NCI-H1694 (cell line): ENCODE measurements around the gene RNF8.
"Not testable (repeated sequence)": the region's sequence is repeated elsewhere in the genome, so short reads cannot be mapped to it uniquely, and the experiment has no call there.

Source experiments
- DNase-seq: peaks from one replicate; lab custom pipeline; 2025; lab: John Stamatoyannopoulos, UW

The RNF8 gene, protein sequence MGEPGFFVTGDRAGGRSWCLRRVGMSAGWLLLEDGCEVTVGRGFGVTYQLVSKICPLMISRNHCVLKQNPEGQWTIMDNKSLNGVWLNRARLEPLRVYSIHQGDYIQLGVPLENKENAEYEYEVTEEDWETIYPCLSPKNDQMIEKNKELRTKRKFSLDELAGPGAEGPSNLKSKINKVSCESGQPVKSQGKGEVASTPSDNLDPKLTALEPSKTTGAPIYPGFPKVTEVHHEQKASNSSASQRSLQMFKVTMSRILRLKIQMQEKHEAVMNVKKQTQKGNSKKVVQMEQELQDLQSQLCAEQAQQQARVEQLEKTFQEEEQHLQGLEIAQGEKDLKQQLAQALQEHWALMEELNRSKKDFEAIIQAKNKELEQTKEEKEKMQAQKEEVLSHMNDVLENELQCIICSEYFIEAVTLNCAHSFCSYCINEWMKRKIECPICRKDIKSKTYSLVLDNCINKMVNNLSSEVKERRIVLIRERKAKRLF

DNA sequence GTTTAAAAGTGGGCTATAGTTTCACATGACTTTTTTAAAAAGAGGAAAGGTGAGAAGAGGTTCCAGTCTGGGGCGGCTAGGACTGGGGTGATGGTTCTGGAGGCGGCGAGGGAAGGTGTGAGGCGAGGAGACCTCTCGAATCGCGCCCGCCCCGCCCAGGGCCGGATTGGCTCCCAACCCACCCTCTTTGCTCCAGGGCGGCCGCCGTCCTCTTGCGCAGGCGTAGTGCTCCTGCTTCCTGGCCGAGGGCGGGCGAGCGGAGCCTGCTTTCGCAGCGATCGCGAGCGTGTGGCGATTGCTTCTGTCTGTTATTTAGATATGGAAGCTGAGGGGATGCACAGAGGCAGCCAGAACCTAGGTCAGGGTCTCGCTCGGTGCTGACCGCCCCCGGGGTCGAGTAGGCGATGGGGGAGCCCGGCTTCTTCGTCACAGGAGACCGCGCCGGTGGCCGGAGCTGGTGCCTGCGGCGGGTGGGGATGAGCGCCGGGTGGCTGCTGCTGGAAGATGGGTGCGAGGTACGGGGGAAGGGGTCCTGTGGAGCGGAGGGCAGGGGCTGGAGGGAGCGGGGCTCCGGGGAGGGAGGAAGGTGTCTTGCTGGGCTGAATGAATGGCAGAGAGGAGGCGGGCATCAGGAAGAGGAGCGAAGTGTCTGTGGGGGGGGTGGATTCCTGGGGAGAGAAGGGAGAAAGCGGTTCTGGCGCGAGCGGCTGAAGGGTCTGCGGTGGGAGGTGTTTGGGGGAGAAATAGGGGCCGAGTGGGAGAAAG is at the start of gene RNF8:
Gene RNF8 (plus strand): TSS at position 223 of the 765 bp plus-strand sequence. CDS start 182 bp downstream, at position 405.
- peak; percentile 56 for DNase-seq

DNA sequence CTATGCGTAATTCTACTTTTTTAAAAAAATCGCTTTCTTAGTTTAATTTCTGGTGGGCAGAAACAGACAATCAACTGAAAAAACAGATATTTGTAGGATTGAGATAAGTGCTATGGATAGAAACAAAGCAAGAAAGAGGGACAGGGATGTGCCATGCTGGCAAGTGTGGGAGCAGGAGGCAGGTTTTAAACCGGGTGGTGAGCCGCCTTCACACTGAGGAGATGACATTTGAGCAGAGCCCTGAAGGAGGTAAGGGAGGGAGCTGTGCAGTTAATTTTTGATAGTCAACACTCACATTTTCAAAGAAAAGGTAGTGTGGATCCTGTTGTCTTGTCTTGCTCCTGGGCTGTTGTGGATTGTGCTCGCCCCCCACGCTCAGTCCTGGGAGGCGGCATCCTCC is 49.0 kb upstream of the RNF8 start:
- DNase-seq = no peak

DNA sequence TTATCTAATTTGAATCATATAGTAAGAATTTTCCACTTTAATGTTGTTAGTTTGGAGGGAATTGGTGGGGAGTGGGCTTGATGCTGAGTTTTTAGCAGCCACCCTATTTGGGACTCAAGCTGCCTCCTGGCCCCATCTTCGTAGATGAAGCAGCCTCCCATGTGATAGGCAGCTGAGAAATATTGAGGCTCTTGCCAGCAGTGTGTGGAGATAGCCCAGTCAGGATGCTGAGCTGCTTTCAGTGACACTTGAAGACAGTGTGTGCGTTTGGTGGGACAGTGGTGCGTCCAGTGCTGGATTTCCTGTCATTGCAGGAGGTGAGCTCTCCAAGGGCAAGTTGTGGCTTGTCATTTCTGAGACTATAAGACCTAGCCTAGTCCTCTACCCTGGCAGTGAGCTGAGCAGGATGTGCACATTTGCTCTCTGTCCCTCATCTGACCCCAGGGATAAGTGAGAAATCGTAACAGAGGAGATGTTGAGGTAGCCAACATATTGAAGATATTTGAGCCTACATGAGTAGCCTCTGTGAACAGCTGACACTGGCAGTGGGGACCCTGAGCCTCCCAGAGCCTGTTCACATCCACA is 47.9 kb upstream of the RNF8 start:
- DNase-seq = no peak

DNA sequence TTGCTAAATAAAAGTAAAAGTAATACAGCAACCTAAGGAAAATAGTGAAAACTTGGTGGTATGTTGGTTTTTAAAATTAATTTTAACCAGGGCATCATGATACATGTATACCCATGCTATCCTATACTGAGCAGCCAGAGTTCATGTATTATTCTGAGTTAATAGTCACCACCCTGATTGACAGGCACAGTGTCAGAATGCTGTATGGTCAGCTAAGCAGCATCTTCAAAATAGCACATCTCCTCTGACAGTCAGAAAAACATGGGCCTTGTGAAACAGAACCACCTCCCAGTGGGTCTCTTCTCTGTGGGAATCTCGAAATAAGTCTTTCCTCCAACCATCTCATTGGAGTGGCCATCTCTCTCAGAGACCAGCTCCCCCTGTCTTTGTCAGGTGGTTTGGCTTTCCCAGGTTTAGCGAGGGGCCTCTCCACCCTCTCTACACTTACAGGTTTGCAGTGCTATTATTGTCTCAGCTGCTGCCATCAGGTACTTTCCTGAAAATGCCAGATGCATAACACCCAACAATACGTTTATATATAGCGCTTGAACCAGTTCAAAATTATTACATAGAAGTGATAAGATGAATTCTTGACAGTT is 47.1 kb upstream of the RNF8 start:
- DNase-seq = no peak

DNA sequence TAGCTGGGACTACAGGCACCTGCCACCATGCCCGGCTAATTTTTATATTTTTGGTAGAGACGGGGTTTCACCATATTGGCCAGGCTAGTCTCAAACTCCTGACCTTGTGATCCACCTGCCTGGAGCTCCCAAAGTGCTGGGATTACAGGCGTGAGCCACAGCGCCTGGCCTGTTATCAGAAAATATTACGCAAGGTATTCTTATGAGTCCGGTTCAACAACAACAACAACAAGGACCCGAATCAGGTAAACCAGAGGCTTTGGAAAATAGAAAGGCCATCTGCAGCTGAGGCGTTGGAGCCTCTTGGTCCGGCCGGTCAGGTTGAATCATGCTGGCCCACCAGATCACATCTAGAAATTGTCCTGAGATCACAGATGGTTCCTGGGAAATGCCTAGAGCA is 46.3 kb upstream of the RNF8 start:
- not testable (repeated sequence) for DNase-seq

DNA sequence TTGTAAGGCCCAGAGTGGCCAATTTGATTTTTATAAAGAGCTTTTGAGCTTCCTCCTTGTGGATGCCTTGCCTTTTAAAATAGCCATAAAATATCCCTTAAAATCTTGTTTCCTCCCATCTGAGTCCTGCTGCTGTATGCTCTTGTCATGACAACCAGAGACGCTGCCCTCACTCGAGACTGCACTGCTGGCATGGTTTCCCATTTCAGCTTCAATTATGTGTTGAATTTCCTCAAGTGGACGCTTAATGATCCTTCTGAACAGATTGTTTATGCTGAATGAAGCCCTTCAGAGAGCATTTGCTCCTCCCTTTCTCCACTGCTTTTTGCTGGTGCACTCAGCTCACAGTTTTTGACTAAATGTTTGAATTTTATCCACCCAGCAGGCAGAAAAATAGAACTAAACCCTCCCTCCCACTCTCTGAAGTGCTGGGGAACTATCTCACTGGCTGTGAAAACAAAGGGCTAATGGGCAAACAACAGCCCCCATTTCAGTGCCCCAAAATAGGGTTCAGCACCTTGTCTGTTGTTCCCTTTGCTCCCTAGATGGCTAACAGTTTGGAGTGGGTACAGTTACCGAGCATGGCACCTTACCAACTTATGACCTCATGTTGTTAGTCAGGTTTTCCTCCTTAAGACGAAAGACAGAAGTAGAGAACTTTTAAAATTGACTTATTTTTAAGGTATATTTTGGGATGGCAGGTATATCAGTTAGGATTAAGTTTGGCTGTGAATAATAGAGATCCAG is 45.5 kb upstream of the RNF8 start:
- peak; percentile 67 for DNase-seq

DNA sequence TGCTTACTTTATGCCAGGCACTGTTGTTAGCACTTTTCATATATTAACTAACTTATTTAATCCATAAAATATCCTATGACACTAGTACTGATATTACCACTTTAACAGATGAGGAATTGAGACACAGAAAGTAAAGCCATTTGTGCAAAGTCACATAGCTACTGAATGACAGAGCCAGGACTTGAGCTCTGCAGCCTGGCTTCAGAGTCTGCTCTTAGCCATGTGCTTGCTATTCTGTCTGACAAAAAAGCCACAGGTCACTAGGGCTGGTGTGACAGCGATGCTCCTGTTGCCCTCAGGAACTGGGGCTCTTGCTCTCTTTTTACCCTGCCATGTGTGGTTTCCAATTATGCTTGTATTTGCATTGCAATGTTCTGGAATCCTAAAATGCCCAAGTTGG is 44.7 kb upstream of the RNF8 start:
- DNase-seq = no peak

DNA sequence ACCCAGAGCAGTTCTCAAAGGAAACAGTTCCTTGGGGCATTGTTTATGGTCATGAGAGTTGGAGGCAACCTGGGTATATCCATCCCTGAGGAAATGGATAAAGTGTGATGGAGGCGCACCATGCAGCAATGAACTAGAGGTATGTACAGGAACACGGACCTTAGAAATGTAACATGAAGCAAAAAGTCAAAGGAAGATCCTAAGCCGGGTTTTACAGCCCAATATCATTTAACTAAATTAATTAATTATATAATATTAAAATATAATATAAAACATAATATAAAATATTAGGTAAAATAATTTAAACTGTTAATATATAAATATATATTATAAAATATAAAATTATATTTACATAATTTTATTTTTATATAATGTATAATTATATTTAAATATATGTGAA is 44.1 kb upstream of the RNF8 start:
- DNase-seq = no peak

DNA sequence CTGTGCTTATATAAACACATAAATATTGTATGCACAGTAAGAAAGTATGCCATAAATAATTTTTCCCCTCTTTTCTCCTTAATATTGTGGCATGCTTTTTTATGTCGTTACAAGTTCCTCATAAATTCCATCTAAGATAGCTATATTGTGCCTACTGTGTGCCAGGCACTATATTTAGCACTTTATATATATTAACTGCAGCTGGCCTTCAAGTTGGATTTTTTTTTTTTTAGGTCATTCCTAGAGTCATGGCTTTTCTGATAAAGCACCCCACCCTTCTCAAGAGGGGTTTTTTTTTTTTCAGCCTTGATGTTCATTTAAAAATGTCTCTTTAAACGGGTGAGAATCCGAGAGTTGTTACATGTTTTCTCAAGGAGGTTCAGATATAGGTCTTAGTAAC is 42.8 kb upstream of the RNF8 start:
- DNase-seq = no peak

DNA sequence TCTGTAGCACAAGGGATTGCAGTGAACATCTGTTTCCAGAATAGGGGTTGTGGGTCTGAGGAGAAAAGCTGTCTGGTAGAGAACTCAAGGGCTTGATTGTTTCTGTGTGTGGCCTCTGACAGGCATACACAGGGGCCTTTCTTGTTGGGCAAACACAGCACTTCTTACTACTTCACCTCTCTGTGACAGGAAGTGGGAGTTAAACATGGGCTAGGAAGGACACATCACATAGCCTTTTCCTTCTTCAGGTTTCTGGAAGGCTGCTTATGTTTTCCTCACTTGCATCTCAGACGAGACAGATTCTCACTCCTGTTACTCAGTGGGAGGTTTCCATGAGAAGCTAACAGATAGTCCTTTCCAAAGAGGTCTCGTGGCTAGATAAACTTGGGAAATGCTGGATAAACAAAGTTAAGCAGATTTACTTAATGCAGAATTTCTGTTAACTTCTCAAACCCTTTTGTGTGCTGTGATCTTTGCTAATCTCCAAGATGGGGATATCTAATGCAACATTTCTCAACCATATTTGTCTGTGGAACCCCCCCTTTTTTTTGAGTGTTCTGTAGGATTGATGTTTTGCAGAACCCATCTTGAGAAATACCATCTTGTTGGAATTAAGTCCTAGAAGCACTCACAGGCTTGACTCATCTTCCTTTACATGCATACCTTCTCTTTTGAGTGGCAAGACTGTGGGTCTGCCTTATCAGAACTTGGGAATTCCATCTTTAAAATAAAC is 41.9 kb upstream of the RNF8 start:
- DNase-seq = no peak

DNA sequence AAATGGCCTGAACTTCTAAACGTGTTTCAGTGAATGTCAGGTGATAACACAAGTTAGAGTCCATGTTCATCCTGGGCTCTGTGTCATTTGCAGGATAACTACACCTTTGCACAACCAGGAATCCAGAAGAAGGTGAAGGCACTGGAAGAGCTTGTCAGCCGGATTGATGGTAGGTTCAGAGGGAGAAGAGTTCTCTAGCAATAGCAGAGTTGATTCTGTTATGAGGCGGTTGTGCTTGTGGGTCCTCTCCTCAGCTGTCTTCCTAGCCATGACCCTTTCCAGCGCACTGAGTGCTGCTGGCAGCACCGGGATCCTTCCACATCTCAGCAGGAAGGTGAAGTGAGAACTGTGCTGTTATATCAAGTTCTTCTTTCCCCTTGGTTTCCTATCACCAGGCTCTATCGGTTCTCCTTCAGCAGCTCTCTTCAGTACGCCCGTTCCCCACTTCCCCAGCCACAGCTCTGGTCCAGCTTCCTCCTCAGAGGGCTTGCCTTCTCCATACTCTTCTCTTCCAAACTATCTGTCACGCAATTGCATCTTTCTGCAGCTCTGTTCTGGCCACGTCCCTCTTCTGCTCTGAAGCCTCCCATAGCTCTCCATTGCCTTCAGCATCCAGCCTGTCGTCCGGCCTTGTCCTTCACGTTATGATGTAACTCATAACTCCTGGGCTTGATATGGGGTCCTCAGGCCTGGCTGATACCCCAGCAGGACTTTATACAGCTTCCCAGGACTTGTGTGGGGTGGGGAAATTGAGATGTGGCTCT is 39.9 kb upstream of the RNF8 start:
- no peak for DNase-seq

DNA sequence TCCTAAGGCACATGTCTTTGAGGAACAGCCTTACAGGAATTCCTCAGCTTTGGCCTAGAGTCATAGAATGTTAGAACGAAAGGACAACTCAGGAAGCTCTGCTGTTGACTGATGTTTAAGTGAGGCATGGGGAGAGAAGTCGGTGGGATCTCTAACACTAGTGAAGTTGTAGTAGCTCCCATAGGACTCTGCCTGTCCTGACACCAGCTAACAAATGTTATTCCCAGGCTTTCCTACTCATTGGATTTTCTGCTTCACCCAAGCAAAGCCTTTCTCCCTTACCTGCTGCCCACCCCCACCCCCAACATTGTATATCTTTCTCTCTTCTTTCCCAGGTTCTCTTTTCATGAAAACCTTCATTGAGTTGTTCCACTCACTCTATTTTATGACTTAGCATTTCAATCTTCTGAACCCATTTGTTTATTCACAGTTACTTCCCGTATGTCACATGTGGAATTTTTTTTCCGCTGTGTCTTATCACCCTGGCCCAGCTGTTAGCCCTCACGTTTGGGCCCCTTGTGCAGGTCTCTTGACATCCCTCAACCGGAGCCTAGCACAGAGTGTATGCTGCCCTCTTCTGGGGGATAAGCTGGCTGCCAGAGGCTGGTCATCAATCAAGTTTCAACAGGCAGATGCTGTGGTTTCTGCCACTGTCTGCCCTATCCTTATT is 39.2 kb upstream of the RNF8 start:
- DNase-seq = peak; percentile 75

DNA sequence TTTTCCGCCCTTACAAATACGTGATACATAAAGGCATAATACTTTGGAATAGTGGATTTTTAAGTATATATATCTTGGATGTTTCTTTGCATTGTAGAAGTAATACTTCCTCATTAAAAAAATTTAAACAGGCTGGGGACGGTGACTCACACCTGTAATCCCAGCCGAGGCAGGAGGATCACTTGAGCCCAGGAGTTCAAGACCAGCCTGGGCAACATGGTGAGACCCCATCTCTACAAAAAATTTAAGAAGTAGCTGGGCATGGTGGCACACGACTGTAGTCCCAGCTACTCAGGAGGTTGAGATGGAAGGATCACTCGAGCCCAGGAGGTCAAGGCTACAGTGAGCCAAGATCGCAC is 38.6 kb upstream of the RNF8 start:
- no peak for DNase-seq

DNA sequence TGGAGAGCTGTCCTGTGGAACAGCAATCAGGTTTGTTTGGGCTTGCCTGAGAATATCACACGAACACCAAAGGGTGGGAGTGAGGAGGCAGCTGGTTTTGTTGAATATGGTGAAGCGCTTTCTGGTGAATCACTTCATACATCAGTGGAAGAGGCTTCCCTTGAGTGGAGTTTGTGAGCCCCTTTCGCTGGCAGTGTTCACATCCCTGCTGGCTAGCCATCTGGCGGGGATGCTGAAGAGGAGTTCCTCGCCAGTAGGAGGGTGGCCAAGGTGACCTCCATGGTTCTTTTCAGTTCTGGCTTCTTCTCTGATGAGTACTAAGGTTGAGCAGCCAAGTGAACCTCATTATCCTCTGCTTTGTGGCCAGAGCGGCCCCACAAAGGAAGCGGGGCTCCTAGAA is 37.7 kb upstream of the RNF8 start:
- peak; percentile 93 for DNase-seq

DNA sequence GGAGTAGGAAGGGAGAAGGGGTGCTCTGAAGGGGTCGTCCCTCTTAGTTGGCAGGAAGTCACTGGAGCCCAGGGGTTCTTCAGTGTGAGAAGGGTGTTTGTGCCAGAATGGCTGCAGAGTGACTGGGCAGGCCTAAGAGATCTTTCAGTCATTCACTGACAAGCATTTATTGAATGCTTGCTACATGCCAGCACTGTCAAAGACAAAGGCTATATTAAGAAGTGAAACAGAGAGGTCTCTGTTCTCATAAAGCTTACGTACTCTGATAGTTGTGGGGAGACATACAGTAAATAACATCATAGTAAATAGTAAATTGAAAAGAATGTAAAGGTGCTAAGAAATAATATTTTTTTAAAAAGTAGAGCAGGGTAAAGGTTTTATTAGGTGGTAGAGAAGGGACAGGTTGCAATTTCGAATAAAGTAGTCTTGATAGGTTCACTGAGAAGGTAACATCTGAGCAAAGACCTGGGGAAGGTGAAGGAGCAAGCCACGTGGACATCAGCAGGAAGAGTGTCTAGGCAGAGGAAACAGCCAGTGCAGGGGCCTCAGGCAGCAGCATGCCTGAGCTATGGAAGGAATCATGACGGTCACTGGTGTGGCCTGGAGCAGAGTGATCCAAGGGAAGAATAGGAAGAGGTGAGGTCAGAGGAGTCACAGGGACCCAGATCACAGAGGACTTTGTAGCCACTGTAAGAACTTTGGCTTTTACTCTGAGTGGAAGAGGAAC is 36.3 kb upstream of the RNF8 start:
- DNase-seq = no peak

DNA sequence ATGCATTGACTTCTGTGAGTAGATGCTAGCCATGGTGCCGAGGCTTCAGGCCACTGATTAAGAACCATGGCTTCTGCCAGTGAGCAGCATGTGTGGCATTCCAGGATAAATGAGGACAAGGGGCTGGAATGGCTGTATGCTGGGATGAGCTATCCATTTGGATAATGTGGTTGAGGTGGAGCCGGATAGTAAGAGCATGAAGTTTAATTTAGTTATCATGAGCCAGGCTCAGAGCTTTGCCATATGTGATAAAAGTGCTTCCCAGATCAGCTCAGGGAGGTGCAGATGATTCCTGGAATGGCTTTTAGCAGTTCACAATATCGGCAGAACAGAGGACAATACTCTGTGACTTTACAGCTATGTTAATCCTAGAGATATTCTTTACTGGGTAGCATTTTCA is 34.6 kb upstream of the RNF8 start:
- DNase-seq = peak; percentile 37

DNA sequence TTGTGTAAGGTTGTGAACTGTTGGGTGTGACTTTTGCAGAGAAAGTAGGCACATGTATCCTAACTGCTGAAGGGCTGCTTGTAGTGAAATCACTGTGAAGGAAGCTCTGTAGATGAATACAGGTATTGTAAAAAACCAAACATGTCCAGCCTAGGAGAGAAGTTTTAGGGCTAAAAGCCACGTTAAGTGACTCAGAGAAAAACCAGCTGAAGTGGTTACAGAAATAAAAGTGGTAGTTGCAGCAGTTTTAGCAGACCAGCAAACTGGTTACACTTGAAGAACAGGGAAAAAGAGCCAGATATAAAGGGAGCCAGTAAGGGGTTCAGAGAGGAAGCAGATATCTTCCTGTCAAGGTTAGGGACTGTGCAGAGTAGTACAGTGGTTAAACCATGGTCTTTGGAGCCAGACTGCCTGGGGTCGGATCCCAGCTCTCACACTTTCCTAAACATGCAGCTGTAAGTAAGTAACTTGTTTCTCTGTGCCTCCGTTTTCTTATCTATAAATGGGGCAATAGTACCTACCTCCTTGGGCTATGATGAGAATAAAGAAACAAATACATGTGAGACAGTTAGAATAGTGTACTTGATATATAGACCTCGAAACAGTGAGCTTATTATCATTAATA is 33.8 kb upstream of the RNF8 start:
- DNase-seq = no peak

DNA sequence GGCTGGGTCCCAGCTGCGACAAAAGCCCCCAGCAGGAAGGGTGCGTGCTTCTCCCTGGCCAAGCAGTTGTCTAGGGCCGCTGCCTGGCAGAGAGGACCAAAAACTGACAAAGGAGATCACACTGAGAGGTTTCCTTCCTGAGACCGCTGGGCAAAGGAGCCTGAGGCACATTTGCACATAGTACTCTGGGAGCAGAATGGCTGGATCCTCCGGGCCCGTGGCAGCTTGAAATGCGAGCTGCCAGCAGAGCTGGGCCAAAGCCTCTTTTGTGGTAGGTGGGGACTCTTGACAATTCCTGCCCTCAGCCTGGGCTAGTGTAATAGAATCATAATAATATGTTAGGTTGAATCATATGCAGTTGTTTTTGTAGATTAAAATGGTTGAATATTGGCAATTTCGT is 33.1 kb upstream of the RNF8 start:
- DNase-seq = no peak

DNA sequence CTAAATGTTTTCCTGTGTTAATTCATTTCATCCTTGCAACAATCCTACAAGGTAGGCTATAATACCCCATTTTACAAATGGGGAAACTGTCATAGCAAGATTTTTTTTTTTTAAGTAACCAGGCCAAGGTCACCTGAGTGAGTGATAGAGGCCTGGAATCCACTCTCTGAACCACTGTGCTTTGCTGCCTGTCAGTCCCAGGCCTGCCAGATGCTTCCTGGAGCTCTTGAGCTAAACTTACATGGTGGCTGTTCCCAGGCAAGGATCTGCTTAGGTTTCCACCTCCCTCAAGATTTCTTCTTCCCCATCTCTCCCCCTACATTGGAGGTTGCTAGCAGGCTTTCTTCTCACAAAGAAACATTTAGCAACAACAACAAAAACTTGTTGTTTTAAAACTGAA is 32.7 kb upstream of the RNF8 start:
- DNase-seq = no peak
